NCI-H128 (cell line): ENCODE data around the gene IRF2BP1.

Experiments
- DNase-seq: peaks from one replicate; lab custom pipeline; 2025; ENCODE audit not compliant: unreplicated experiment; lab: John Stamatoyannopoulos, UW

The IRF2BP1 gene

GRCh38 chr19:45863335-45863839, 22.6 kb downstream of the IRF2BP1 start:
- no peak for DNase-seq

DNA sequence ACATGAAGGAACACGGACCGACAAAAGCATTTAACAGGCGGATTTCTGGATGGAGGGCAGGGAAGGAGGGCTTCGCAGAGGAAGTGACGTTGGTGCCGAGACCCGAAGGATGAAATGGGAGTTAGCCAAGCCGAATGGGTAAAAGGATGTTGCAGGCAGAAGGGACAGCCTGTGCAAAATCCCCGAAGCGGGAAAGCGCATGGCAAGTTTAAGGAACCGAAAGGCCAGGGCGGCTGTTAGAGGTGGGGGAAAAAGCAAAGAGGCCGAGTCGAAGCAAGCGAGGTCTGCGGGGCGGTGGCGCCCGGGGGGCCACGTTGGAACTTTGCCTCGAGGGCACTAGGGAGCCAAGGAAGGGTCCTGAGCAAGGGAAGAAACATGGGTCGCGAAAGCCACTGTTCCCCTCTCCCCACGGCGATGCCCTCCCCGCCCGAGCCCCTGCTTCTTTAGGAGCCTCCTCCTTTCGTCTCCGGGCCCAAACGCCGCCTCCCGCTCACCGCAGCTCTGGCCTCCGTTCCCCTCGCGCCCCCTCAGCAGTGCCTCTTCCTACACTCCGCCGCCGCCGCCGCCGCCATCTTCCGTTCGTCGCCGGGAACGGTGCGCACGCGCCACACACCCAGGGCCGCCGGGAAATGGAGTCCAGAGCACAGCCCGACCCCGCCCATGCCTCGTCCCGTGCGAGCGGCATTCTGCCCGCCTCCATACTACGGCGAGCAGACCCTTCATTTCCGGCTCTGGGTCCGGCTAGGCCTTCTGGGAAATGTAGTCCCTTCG, 23.2 kb downstream of the IRF2BP1 start, which contains the start of gene SYMPK:
Gene SYMPK (minus strand): TSS at position 584 of the 771 bp plus-strand sequence. CDS start 8,652 bp downstream, outside the sequence.
- peak; percentile 97 for DNase-seq

- DNase-seq, result no peak
These were observed 23.7 kb downstream of the IRF2BP1 start for GRCh38 chr19:45862271-45862563.

DNA sequence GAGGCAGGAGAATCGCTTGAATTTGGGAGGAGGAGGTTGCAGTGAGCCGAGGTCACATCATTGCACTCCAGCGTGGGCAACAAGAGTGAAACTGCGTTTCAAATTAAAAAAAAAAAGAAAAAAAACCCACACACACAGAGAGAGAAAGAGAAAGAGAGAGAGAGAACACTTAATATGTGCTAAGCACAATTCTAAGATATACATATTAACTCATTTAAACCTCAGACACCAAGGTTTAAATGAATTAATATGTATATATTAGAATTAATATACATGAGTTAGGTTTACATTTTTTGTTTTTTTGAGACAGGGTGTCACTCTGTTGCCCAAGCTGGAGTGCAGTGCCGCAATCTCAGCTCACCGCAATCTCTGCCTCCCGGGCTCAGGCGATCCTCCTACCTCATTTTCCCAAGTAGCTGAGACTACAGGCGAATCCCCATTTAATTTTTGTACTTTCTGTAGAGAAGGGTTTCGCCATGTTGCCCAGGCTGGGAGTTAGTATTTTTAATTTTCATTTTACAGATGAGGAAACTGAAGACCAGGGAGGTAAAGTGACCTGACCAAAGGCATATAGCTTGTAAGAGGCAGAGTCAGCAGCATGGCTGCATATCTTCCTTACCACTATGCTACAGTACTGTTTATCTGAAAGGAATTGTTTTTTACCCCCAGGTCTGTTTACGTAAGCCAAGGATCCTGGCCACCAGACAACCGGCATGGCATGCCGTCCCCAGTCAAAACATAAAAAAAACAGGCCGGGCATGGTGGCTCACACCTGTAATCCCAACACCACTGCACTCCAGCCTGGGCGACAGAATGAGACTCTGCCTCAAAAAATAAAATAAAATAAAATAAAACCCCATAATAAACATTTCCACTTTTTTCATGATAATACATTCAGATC, 25.3 kb downstream of the IRF2BP1 start:
- no peak for DNase-seq

DNA sequence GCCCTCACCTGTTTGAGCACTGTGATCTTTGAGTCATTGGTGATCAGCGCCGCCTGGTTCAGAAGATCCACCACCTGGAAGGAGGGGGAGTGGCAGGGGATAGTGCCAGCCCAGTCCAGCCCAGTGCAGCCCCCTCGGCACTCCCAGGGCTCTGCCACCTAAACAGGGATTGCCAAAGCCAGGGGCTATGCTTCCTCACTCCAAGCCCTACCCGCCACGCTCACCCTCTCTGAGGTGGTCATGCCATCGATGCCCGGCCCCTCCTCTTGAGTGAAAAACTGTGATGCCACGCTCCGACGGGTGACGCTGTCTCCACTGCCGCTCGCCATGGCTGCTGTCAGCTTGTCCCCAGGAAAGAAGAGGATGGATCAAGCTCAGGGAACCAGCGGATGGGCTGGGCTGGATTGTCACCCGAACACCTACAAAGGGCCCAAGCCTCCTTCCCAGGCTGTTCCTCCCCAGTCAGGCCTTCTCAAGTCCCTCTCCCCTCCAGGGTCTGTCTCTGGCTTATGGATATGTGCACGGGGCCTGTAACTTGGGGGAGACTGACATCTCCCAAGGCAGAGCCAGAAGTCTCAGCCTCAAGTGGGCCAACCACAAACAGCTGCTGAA, 31.7 kb downstream of the IRF2BP1 start:
- DNase-seq, result no peak

DNA sequence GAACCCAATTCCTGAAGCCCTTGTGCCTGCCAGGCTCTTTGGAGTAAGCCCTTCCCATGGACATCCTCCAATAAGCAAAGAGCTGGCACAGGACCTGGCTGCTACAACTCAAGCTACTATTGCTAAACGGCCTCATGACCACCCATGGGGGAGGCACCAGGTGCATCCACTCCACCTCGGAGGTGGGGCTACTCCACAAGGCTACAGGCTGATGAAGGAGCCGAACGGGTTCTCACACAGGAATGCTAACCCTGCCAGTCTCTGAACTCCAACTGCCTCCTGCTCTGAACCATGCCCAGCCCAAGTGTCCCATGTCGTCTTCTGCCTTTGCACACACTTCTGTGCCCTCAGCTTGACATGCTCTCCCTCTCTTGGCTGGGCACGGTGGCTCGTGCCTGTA, 33.0 kb downstream of the IRF2BP1 start:
- no peak for DNase-seq

DNA sequence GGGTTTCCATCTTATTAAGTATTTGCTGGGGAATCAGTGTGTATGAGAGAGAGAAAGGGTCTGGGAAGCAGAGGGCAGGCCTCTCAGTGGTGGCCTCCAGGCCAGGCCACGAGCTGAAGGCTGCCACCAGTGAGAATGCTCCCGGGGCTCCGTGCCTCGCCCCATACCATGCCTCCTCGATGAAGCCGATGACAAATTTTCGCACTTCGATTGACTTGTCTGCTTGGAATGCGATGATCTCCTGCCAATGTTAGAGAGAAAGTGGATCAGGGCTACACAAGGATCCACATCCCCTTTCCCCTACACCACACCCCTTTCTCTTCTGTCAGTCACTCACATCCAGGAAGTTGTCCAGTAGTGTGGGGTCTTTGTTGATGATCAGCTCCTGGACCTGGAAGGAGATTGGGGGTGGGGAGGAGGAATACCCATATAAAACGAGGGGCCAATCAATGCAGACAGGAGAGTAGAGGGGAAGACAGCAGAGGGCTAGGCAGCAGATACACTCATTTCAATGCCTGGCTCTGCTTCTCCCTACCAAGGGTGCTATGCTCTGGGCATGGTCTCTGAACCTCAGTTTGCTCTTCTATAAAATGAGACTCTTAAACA, 33.7 kb downstream of the IRF2BP1 start:
- no peak for DNase-seq

- DNase-seq, result no peak
These were observed 37.0 kb downstream of the IRF2BP1 start for GRCh38 chr19:45848922-45849321.

DNA sequence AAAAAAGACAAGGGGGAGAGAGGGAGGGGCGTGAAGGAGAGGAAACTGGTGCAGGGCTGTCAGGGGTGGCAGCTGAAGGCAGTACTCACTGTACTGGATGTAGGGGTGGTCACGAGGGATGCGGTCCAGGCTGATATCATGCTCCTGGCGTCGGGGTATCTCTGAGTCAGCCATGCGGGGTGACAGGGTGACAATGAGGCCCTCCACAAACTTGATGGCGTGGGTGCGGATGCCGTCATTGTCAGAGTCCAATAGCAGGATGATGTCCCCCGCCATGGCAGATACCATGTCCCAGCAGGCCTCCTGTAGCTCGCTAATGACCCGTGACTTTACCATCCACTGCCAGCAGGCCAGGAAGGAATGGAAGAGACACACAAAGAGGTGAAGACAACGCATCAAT, 38.3 kb downstream of the IRF2BP1 start:
- DNase-seq, result no peak

DNA sequence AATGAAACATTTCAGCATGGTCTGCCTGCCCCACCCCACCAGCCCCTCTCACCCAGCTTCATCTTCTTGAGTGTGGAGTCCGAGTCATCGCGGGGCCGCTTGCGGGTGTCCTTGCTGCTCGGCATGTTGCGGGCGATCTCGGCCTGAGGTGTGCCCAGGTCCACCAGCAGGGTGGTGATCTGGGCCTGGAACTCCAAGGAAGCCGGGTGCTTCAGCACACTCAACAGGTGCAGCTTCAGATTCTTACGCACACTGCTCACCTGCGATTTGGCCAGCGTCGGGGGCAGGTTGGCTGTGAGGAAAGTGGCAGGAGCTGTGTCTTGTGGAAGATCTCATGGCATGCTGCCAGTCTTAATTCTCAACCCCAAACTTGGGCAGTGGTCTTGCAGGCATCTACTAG, 43.7 kb downstream of the IRF2BP1 start:
- no peak for DNase-seq

DNA sequence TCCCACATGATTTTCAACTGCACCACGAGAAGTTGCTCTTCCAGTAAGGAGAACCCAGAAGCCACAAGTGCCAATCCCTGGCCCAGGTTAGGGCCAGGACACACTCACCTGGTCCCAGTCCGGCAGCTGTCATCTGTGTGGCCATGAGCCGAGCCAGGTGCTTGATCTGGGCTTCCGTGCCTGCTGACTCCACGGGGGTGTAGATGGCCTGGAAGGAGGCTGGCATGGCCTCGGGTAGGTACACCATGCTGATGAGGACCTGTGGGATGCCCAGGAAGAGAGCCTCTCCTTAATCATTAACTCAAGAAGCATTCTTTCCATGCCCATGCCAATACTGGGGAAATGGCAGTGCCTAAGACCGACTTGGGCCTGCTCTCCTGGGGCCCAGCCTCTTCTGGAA, 51.0 kb downstream of the IRF2BP1 start:
- no peak for DNase-seq
